ENCODE data around the gene CISD1.
"Not testable (repeated sequence)": the region's sequence is repeated elsewhere in the genome, so short reads cannot be mapped to it uniquely, and the experiment has no call there.

CISD1 gene

GRCh38 chr10:58268946-58269781 lies at the start of gene CISD1:
Gene CISD1, plus strand, starts transcription at chr10:58269162. Its CDS starts 112 bp downstream, at chr10:58269274.
- DNase-seq: peak; percentile 76 to 82

- DNase-seq: no peak
Measured at GRCh38 chr10:58219875-58220274, 49.1 kb upstream of the CISD1 start.

GRCh38 chr10:58220769-58221451 lies 48.1 kb upstream of the CISD1 start:
- DNase-seq: no peak

- no peak for DNase-seq
Measured at GRCh38 chr10:58225654-58226053, 43.3 kb upstream of the CISD1 start.

- not testable (repeated sequence) for DNase-seq
Measured at GRCh38 chr10:58229856-58230255, 39.1 kb upstream of the CISD1 start.

GRCh38 chr10:58237014-58237834 lies 31.7 kb upstream of the CISD1 start:
- DNase-seq: no peak

GRCh38 chr10:58239561-58240169 lies 29.3 kb upstream of the CISD1 start:
- DNase-seq: no peak

GRCh38 chr10:58240531-58240930 lies 28.4 kb upstream of the CISD1 start:
- no peak for DNase-seq

- no peak for DNase-seq
Measured at GRCh38 chr10:58241346-58241745, 27.6 kb upstream of the CISD1 start.

GRCh38 chr10:58243269-58243668 lies 25.7 kb upstream of the CISD1 start:
- DNase-seq: no peak

GRCh38 chr10:58243801-58244200 lies 25.2 kb upstream of the CISD1 start:
- not testable (repeated sequence) for DNase-seq

- DNase-seq: not testable (repeated sequence)
Measured at GRCh38 chr10:58244242-58244641, 24.7 kb upstream of the CISD1 start.

- DNase-seq: not testable (repeated sequence)
Measured at GRCh38 chr10:58244666-58245065, 24.3 kb upstream of the CISD1 start.

GRCh38 chr10:58253184-58253583 lies 15.8 kb upstream of the CISD1 start:
- DNase-seq: no peak

GRCh38 chr10:58254644-58255043 lies 14.3 kb upstream of the CISD1 start:
- DNase-seq: no peak

- DNase-seq: not testable (repeated sequence)
Measured at GRCh38 chr10:58256013-58256780, 12.8 kb upstream of the CISD1 start.

GRCh38 chr10:58258977-58259692 lies 9.8 kb upstream of the CISD1 start:
- DNase-seq: peak in 1 of 2 experiments; percentile 15

GRCh38 chr10:58260334-58260733 lies 8.6 kb upstream of the CISD1 start:
- DNase-seq: no peak

- DNase-seq: no peak
Measured at GRCh38 chr10:58262766-58263165, 6.2 kb upstream of the CISD1 start.

GRCh38 chr10:58264780-58265179 lies 4.2 kb upstream of the CISD1 start:
- peak in 1 of 2 experiments; percentile 31 for DNase-seq

GRCh38 chr10:58265249-58265648 lies 3.7 kb upstream of the CISD1 start:
- no peak for DNase-seq
